HEK293 (cell line): ENCODE data around the gene IRF1.

Experiments used
- CTCF ChIA-PET: fragments of 350-600 bp; formaldehyde crosslinking; extraction: SDS; loops from one replicate; lab custom pipeline; 2021; ENCODE audit warnings: antibody characterized with exemption; lab: Yijun Ruan, JAX
- POLR2A ChIA-PET: fragments of 300-600 bp; formaldehyde crosslinking; extraction: SDS; loops from one replicate; lab custom pipeline; 2020; ENCODE audit warnings: antibody characterized with exemption, inconsistent platforms; lab: Yijun Ruan, JAX
- H3K27ac ChIP-seq: fragments of 200-500 bp; sonication (Bioruptor generic); 2 replicates; pipeline ENCODE4 v1.5.1; 2014; ENCODE audit warnings: low read depth, low read length, control low read depth, inconsistent platforms; ENCODE audit errors: extremely low read depth
- H3K36me3 ChIP-seq, 2 experiments: fragments of 200-500 bp in 1 of 2; sonication (Bioruptor generic) in 1 of 2; 1 replicate in 1 of 2; 2 replicates in 1 of 2; pipeline ENCODE4 v1.5.1; 2014 to 2017; ENCODE audit warnings: inconsistent platforms in 2 of 2, low read length in 2 of 2; ENCODE audit not compliant: control insufficient read depth in 2 of 2, insufficient read depth in 1 of 2
- H3K4me1 ChIP-seq: fragments of 200-500 bp; sonication (Bioruptor generic); 2 replicates; pipeline ENCODE4 v1.5.1; 2014; ENCODE audit warnings: mild to moderate bottlenecking, low read length, inconsistent platforms; ENCODE audit not compliant: control insufficient read depth, insufficient read depth
- H3K4me3 ChIP-seq: 2 replicates; pipeline ENCODE4 v1.5.1; 2011; ENCODE audit warnings: low read depth, mild to moderate bottlenecking, control low read depth, low read length, moderate library complexity
- H3K9me3 ChIP-seq: fragments of 200-500 bp; sonication (Bioruptor generic); 2 replicates; pipeline ENCODE4 v1.5.1; 2014; ENCODE audit warnings: low read depth, low read length, inconsistent platforms; ENCODE audit not compliant: control insufficient read depth, insufficient read depth
- GFI1B ChIP-seq: fragments of 450-650 bp; formaldehyde crosslinking; IDR thresholded peaks from 2 replicates; pipeline ENCODE4 v1.5.1; 2016; ENCODE audit warnings: missing biosample characterization, missing genetic modification characterization
- GLIS1 ChIP-seq: fragments of 450-650 bp; formaldehyde crosslinking; IDR thresholded peaks from 2 replicates; pipeline ENCODE4 v1.5.1; 2016; ENCODE audit warnings: missing biosample characterization, missing genetic modification characterization
- MEIS1 ChIP-seq: sonication (generic); formaldehyde crosslinking; IDR thresholded peaks from 2 replicates; pipeline ENCODE4 v1.8.1; 2022; ENCODE audit warnings: missing genetic modification reagents, mild to moderate bottlenecking, borderline replicate concordance
- PRDM1 ChIP-seq: fragments of 450-650 bp; formaldehyde crosslinking; IDR thresholded peaks from 2 replicates; pipeline ENCODE4; 2016; ENCODE audit warnings: missing biosample characterization, missing genetic modification characterization
- SP2 ChIP-seq: fragments of 450-650 bp; formaldehyde crosslinking; IDR thresholded peaks from 2 replicates; pipeline ENCODE4 v1.5.1; 2016; ENCODE audit warnings: missing biosample characterization, missing genetic modification characterization
- SP3 ChIP-seq: fragments of 450-650 bp; formaldehyde crosslinking; IDR thresholded peaks from 2 replicates; pipeline ENCODE4 v1.5.1; 2016; ENCODE audit warnings: missing biosample characterization, missing genetic modification characterization
- WT1 ChIP-seq: fragments of 450-650 bp; formaldehyde crosslinking; IDR thresholded peaks from 2 replicates; pipeline ENCODE4 v1.5.1; 2016; ENCODE audit warnings: missing biosample characterization, missing genetic modification characterization
- ZBTB8A ChIP-seq: fragments of 450-650 bp; formaldehyde crosslinking; IDR thresholded peaks from 2 replicates; pipeline ENCODE4 v1.5.1; 2016; ENCODE audit warnings: missing biosample characterization, missing genetic modification characterization
- ZNF24 ChIP-seq: fragments of 450-650 bp; formaldehyde crosslinking; IDR thresholded peaks from 2 replicates; pipeline ENCODE4 v1.5.1; 2016; ENCODE audit warnings: missing biosample characterization, missing genetic modification characterization
- ZNF266 ChIP-seq: fragments of 450-650 bp; formaldehyde crosslinking; IDR thresholded peaks from 2 replicates; pipeline ENCODE4 v1.5.1; 2016; ENCODE audit warnings: missing biosample characterization, missing genetic modification characterization, low read depth
- ZNF274 ChIP-seq, 2 experiments: fragments of 200-500 bp in 1 of 2; fragments of 450-650 bp in 1 of 2; sonication (Bioruptor generic) in 1 of 2; formaldehyde crosslinking in 1 of 2; IDR thresholded peaks; 2 replicates each; pipeline versions ENCODE4 v1.5.1 to v1.6.1; 2014 to 2016; ENCODE audit warnings: borderline replicate concordance in 1 of 2, inconsistent platforms in 1 of 2, low read length in 1 of 2, missing biosample characterization in 1 of 2, missing genetic modification characterization in 1 of 2
- ZNF311 ChIP-seq: fragments of 450-650 bp; formaldehyde crosslinking; IDR thresholded peaks from 2 replicates; pipeline ENCODE4 v1.5.1; 2017; ENCODE audit warnings: missing biosample characterization, missing genetic modification characterization, borderline replicate concordance
- ZNF449 ChIP-seq: fragments of 450-650 bp; formaldehyde crosslinking; IDR thresholded peaks from 2 replicates; pipeline ENCODE4 v1.5.1; 2017; ENCODE audit warnings: missing biosample characterization, mild to moderate bottlenecking, missing genetic modification characterization, moderate library complexity
- ZNF473 ChIP-seq: fragments of 450-650 bp; formaldehyde crosslinking; IDR thresholded peaks from 2 replicates; pipeline ENCODE4 v1.5.1; 2017; ENCODE audit warnings: missing biosample characterization, missing genetic modification characterization
- ZNF544 ChIP-seq: fragments of 450-650 bp; formaldehyde crosslinking; IDR thresholded peaks from 2 replicates; pipeline ENCODE4 v1.5.0; 2017; ENCODE audit warnings: missing biosample characterization, missing genetic modification characterization
- ZNF555 ChIP-seq: fragments of 450-650 bp; formaldehyde crosslinking; conservative IDR thresholded peaks from 2 replicates; pipeline ENCODE4 v1.5.1; 2017; ENCODE audit warnings: missing biosample characterization, mild to moderate bottlenecking, missing genetic modification characterization, inconsistent platforms
- ZNF585B ChIP-seq: fragments of 450-650 bp; formaldehyde crosslinking; IDR thresholded peaks from 2 replicates; pipeline ENCODE4 v1.5.1; 2016; ENCODE audit warnings: missing biosample characterization, missing genetic modification characterization
- ZNF670 ChIP-seq: fragments of 450-650 bp; formaldehyde crosslinking; IDR thresholded peaks from 2 replicates; pipeline ENCODE4 v1.5.1; 2016; ENCODE audit warnings: missing biosample characterization, missing genetic modification characterization, low read depth
- ZNF76 ChIP-seq: fragments of 450-650 bp; formaldehyde crosslinking; IDR thresholded peaks from 2 replicates; pipeline ENCODE4; 2016; ENCODE audit warnings: low read depth, missing biosample characterization, missing genetic modification characterization, borderline replicate concordance
- ZNF768 ChIP-seq: fragments of 450-650 bp; formaldehyde crosslinking; IDR thresholded peaks from 2 replicates; pipeline ENCODE4 v1.5.1; 2018; ENCODE audit warnings: missing biosample characterization, mild to moderate bottlenecking, missing genetic modification characterization
- TF ChIP-seq, protein P1 (sequence below): fragments of 450-650 bp; formaldehyde crosslinking; IDR thresholded peaks from 2 replicates; pipeline ENCODE4 v1.5.1; 2016; ENCODE audit warnings: missing biosample characterization, missing genetic modification characterization
- TF ChIP-seq, protein P2 (sequence below): fragments of 450-650 bp; formaldehyde crosslinking; IDR thresholded peaks from 2 replicates; pipeline ENCODE4 v1.5.1; 2016; ENCODE audit warnings: missing biosample characterization, missing genetic modification characterization
- TF ChIP-seq, protein P3 (sequence below): fragments of 450-650 bp; formaldehyde crosslinking; IDR thresholded peaks from 2 replicates; pipeline ENCODE4 v1.5.1; 2016; ENCODE audit warnings: missing biosample characterization, missing genetic modification characterization
- TF ChIP-seq, protein P4 (sequence below): fragments of 450-650 bp; formaldehyde crosslinking; IDR thresholded peaks from 2 replicates; pipeline ENCODE4 v1.5.1; 2017; ENCODE audit warnings: missing biosample characterization, missing genetic modification characterization
- TF ChIP-seq, protein P5 (sequence below): fragments of 450-650 bp; formaldehyde crosslinking; IDR thresholded peaks from 2 replicates; pipeline ENCODE4 v1.5.1; 2016; ENCODE audit warnings: missing biosample characterization, missing genetic modification characterization

Gene IRF1

DNA sequence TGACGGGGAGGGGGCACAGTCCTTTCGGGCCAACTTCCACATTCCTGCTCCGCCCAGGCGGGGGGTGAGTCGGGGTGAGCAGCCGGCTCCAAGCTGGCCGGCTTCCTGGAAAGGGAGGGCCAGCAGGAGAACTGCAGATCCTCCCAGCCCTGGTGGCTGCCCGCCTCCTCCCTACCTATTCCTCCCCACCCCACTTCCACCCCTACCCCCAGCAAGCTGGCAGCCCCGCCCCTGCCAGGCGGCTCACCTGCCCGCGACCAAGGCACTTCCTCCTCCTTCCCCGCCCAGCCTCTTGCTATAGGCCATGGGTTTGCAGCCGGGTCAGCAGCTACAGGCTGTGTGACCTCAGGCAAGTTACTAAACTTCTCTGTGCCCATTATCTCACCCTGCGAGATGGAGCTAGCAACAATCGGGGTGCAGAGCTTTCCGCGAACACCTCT is 5.6 kb upstream of the IRF1 start:
- Histone ChIP-seq H3K27ac (peak overlapping the region; percentile 45; the same call in 1 of the 2 replicates), H3K4me3 (peak overlapping the region; percentile 54), H3K9me3 (no peaks in the 10 kb centered on the region), H3K4me1 (peaks cover 5% of the 10 kb centered on the region), H3K36me3 (no peaks in the 10 kb centered on the region)
- ChIA-PET POLR2A (interaction anchor here (0.6 to 2.7 kb wide), 18 partner anchors 9 to 277 kb away, joined by 3 to 20 read pairs (median 4); partner anchors contain the start of genes KIF3A, RAD50, SLC22A4 and SLC22A5), CTCF (interaction anchor here (0.8 to 7.7 kb wide), 9 partner anchors 10 to 258 kb away, joined by 3 to 140 read pairs (median 4); no protein-coding TSS in a partner anchor)
- TF ChIP-seq ZNF544 (tag by site-specific recombination) (no peak), ZNF76 (tag by site-specific recombination) (no peak), ZNF555 (no peak), ZNF311 (tag by site-specific recombination) (no peak), SP2 (peak; percentile 73), GFI1B (tag by site-specific recombination) (no peak), GLIS1 (tag by site-specific recombination) (peak; percentile 8), ZNF670 (tag by site-specific recombination) (no peak), ZNF24 (no peak), ZNF473 (tag by site-specific recombination) (no peak), ZBTB8A (tag by site-specific recombination) (0 out of 2 replicates have a peak, but pooled peaks have one; percentile 4), PRDM1 (tag by site-specific recombination) (no peak), MEIS1 (CRISPR knock-in tag) (no peak), WT1 (tag by site-specific recombination) (peak; percentile 37; the same call in 1 of the 2 replicates), ZNF585B (tag by site-specific recombination) (no peak), ZNF449 (no peak), SP3 (tag by site-specific recombination) (peak; percentile 53; the same call in 1 of the 2 replicates), ZNF768 (tag by site-specific recombination) (peak; percentile 99), ZNF266 (tag by site-specific recombination) (no peak), ZNF274 (IDR thresholded peaks at IDR 0.05; ENCODE audit: low read length) (no peak), ZNF274 (tag by site-specific recombination; IDR thresholded peaks at IDR 0.05; ENCODE audit: borderline replicate concordance) (no peak)
- TF ChIP-seq, protein P1, sequence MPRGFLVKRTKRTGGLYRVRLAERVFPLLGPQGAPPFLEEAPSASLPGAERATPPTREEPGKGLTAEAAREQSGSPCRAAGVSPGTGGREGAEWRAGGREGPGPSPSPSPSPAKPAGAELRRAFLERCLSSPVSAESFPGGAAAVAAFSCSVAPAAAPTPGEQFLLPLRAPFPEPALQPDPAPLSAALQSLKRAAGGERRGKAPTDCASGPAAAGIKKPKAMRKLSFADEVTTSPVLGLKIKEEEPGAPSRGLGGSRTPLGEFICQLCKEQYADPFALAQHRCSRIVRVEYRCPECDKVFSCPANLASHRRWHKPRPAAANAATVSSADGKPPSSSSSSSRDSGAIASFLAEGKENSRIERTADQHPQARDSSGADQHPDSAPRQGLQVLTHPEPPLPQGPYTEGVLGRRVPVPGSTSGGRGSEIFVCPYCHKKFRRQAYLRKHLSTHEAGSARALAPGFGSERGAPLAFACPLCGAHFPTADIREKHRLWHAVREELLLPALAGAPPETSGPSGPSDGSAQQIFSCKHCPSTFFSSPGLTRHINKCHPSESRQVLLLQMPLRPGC, result no peak
- TF ChIP-seq, protein P2, sequence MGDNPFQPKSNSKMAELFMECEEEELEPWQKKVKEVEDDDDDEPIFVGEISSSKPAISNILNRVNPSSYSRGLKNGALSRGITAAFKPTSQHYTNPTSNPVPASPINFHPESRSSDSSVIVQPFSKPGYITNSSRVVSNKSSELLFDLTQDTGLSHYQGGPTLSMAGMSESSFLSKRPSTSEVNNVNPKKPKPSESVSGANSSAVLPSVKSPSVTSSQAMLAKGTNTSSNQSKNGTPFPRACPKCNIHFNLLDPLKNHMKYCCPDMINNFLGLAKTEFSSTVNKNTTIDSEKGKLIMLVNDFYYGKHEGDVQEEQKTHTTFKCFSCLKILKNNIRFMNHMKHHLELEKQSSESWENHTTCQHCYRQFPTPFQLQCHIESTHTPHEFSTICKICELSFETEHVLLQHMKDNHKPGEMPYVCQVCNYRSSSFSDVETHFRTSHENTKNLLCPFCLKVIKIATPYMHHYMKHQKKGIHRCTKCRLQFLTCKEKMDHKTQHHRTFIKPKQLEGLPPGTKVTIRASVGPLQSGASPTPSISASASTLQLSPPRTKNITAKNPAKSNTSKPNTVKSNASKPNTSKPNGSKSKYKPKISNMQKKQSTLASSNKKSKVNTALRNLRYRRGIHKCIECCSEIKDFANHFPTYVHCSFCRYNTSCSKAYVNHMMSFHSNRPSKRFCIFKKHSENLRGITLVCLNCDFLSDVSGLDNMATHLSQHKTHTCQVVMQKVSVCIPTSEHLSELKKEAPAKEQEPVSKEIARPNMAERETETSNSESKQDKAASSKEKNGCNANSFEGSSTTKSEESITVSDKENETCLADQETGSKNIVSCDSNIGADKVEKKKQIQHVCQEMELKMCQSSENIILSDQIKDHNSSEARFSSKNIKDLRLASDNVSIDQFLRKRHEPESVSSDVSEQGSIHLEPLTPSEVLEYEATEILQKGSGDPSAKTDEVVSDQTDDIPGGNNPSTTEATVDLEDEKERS (tag by site-specific recombination), result 0 out of 2 replicates have a peak, but pooled peaks have one; percentile 31
- TF ChIP-seq, protein P3, sequence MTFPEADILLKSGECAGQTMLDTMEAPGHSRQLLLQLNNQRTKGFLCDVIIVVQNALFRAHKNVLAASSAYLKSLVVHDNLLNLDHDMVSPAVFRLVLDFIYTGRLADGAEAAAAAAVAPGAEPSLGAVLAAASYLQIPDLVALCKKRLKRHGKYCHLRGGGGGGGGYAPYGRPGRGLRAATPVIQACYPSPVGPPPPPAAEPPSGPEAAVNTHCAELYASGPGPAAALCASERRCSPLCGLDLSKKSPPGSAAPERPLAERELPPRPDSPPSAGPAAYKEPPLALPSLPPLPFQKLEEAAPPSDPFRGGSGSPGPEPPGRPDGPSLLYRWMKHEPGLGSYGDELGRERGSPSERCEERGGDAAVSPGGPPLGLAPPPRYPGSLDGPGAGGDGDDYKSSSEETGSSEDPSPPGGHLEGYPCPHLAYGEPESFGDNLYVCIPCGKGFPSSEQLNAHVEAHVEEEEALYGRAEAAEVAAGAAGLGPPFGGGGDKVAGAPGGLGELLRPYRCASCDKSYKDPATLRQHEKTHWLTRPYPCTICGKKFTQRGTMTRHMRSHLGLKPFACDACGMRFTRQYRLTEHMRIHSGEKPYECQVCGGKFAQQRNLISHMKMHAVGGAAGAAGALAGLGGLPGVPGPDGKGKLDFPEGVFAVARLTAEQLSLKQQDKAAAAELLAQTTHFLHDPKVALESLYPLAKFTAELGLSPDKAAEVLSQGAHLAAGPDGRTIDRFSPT (tag by site-specific recombination), result no peak
- TF ChIP-seq, protein P4, sequence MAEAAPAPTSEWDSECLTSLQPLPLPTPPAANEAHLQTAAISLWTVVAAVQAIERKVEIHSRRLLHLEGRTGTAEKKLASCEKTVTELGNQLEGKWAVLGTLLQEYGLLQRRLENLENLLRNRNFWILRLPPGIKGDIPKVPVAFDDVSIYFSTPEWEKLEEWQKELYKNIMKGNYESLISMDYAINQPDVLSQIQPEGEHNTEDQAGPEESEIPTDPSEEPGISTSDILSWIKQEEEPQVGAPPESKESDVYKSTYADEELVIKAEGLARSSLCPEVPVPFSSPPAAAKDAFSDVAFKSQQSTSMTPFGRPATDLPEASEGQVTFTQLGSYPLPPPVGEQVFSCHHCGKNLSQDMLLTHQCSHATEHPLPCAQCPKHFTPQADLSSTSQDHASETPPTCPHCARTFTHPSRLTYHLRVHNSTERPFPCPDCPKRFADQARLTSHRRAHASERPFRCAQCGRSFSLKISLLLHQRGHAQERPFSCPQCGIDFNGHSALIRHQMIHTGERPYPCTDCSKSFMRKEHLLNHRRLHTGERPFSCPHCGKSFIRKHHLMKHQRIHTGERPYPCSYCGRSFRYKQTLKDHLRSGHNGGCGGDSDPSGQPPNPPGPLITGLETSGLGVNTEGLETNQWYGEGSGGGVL (tag by site-specific recombination), result peak; percentile 81
- TF ChIP-seq, protein P5, sequence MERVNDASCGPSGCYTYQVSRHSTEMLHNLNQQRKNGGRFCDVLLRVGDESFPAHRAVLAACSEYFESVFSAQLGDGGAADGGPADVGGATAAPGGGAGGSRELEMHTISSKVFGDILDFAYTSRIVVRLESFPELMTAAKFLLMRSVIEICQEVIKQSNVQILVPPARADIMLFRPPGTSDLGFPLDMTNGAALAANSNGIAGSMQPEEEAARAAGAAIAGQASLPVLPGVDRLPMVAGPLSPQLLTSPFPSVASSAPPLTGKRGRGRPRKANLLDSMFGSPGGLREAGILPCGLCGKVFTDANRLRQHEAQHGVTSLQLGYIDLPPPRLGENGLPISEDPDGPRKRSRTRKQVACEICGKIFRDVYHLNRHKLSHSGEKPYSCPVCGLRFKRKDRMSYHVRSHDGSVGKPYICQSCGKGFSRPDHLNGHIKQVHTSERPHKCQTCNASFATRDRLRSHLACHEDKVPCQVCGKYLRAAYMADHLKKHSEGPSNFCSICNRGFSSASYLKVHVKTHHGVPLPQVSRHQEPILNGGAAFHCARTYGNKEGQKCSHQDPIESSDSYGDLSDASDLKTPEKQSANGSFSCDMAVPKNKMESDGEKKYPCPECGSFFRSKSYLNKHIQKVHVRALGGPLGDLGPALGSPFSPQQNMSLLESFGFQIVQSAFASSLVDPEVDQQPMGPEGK (tag by site-specific recombination), result peak; percentile 25; the same call in 1 of the 2 replicates
